ENCODE results near the gene SALL4. TPM values are rescaled to one million over a fixed set of nuclear protein-coding genes. Genes with fewer than 3 reads are reported as not detected.

The SALL4 gene
- total and polyA plus RNA-seq, 4 experiments from 2014 or later, result 0.08 TPM; not detected in 3

GRCh38 chr20:51734876-51735720 is 67.2 kb downstream of the SALL4 start:
- Histone ChIP-seq H3K9me3 (ENCODE audit: control insufficient read depth in 1 of 2, low read length in 2 of 2) (no peaks in the 10 kb centered on the region), H3K36me3 (ENCODE audit: insufficient read depth, low read length) (no peaks in the 10 kb centered on the region), H3K4me1 (ENCODE audit: insufficient read depth, low read length) (no peaks in the 10 kb centered on the region), H3K4me3 (ENCODE audit: low read length in 2 of 2) (no peak overlapping the region), H3K27ac (ENCODE audit: low read depth, low read length) (no peak overlapping the region), H3K27me3 (ENCODE audit: insufficient read depth, low read length) (no peaks in the 10 kb centered on the region)
- no peak overlapping the region for H3K27ac Mint-ChIP-seq
- H3K9me3 Mint-ChIP-seq, result no peaks in the 10 kb centered on the region
- H3K36me3 Mint-ChIP-seq, result no peaks in the 10 kb centered on the region
- intact Hi-C loops (cut with micrococcal nuclease), result no loop called here
- H3K4me1 Mint-ChIP-seq, result peaks cover 0 to 1% (median 0%) of the 10 kb centered on the region in 4 donors
- CTCF ChIA-PET (ENCODE audit: partially characterized antibody), result interaction anchor here (0.6 kb wide), 1 partner anchor 180 kb away, joined by 3 read pairs; no protein-coding TSS in a partner anchor
- POLR2A ChIA-PET (ENCODE audit: partially characterized antibody), result no interaction called here
- H3K4me3 Mint-ChIP-seq, result no peak overlapping the region
- DNase-seq, result no peak
- peaks cover 0 to 3% of the 10 kb centered on the region in 2 donors for H3K27me3 Mint-ChIP-seq

DNA sequence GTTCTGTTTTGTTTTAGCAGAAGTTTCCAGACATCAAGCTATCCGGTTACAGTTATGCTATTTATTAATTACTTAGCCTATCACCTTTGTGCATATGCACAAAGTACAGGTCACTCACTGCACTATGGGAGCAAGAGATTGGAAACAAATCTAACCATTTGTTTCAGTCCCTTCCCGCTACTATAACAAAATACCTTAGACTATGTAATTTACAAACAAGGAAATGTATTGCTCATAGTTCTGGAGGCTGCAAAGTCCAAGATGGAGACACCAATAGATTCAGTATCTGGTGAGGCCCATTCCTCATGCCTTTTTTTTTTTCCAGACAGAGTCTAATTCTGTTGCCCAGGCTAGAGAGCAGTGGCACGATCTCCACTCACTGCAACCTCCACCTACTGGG is 69.3 kb downstream of the SALL4 start:
- H3K9me3 ChIP-seq (ENCODE audit: control insufficient read depth in 1 of 2, low read length in 2 of 2), result no peaks in the 10 kb centered on the region
- H3K27me3 ChIP-seq (ENCODE audit: insufficient read depth, low read length), result no peaks in the 10 kb centered on the region
- CTCF ChIA-PET (ENCODE audit: partially characterized antibody), result no interaction called here
- H3K4me1 ChIP-seq (ENCODE audit: insufficient read depth, low read length), result no peaks in the 10 kb centered on the region
- peaks cover 0 to 1% (median 0%) of the 10 kb centered on the region in 4 donors for H3K4me1 Mint-ChIP-seq
- no peak overlapping the region for H3K27ac ChIP-seq (ENCODE audit: low read depth, low read length)
- no peaks in the 10 kb centered on the region for H3K9me3 Mint-ChIP-seq
- no peaks in the 10 kb centered on the region for H3K36me3 ChIP-seq (ENCODE audit: insufficient read depth, low read length)
- H3K36me3 Mint-ChIP-seq, result no peaks in the 10 kb centered on the region
- H3K4me3 ChIP-seq (ENCODE audit: low read length in 2 of 2), result no peak overlapping the region
- no peak overlapping the region for H3K4me3 Mint-ChIP-seq
- POLR2A ChIA-PET (ENCODE audit: partially characterized antibody), result no interaction called here
- no peak for DNase-seq
- intact Hi-C loops (cut with micrococcal nuclease), result no loop called here
- peaks cover 0 to 3% of the 10 kb centered on the region in 2 donors for H3K27me3 Mint-ChIP-seq
- H3K27ac Mint-ChIP-seq, result no peak overlapping the region

Other genes with a start within 250 kb of the SALL4 start
- 1 to 10 TPM in 1 of 2 experiments, under 1 TPM in 1; 0.47 to 1.0 TPM for gene ATP9A, start 34.1 kb downstream of the SALL4 start, total RNA-seq
- under 1 TPM; 0.14 to 0.18 TPM for gene ATP9A, start 34.1 kb downstream of the SALL4 start, polyA plus RNA-seq

Measured in CD4-positive, alpha-beta memory T cell (primary cell).